ENCODE results near the gene TANGO2. TPM values are rescaled to one million over a fixed set of nuclear protein-coding genes. Genes with fewer than 3 reads are reported as not detected.

The TANGO2 gene
- total RNA-seq, 4 donors from 2014 or later: 31.7 to 56.7 (median 39.0) TPM

DNA sequence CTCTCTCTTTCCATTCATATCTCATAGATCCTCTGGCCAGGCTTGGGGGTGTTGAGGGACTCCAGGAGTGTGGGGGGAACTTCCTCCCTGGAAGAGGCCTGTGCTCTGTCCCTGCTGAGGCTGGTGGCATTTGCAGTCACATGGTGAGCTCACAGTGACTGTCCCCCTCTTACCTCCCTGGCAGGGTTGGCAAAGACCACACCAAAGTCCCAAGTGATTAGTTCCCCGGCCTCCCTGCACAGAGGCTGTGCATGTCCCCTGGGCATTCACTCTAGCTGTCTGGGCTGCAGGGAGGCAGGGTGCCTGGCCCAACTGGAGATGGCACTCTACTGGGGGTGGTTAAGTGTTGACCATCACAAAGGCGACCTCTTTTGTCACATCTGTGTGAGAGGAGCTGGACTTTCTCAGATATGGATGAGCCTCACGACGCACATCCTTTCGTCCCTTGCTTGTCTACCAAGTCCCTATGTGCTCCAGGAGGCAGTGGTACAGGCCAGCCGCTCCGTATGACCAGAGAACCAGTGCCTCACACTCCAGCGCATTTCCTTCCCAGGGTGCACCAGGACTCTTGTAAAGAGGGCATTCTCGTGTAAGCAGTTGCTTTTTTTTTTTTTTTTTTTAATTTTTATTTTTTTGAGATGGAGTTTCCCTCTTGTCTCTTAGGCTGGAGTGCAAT lies 8.8 kb downstream of the TANGO2 start:
- no peak for DNase-seq (ENCODE audit: low spot score in 2 of 2)
- H3K9me3 ChIP-seq: no peaks in the 10 kb centered on the region
- no peaks in the 10 kb centered on the region for H3K27me3 ChIP-seq
- WGBS, 2 donors: 89% methylated on average over 8 to 9 of the region's 9 CpGs
- H3K27ac ChIP-seq: no peak overlapping the region
- H3K36me3 ChIP-seq: peaks cover 0 to 10% (median 0%) of the 10 kb centered on the region in 3 donors
- TF ChIP-seq EP300 (IDR thresholded peaks at IDR 0.05) (no peak), POLR2A (IDR thresholded peaks at IDR 0.05) (no peak)
- TF ChIP-seq, protein P1, sequence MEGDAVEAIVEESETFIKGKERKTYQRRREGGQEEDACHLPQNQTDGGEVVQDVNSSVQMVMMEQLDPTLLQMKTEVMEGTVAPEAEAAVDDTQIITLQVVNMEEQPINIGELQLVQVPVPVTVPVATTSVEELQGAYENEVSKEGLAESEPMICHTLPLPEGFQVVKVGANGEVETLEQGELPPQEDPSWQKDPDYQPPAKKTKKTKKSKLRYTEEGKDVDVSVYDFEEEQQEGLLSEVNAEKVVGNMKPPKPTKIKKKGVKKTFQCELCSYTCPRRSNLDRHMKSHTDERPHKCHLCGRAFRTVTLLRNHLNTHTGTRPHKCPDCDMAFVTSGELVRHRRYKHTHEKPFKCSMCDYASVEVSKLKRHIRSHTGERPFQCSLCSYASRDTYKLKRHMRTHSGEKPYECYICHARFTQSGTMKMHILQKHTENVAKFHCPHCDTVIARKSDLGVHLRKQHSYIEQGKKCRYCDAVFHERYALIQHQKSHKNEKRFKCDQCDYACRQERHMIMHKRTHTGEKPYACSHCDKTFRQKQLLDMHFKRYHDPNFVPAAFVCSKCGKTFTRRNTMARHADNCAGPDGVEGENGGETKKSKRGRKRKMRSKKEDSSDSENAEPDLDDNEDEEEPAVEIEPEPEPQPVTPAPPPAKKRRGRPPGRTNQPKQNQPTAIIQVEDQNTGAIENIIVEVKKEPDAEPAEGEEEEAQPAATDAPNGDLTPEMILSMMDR (IDR thresholded peaks at IDR 0.05): no peak
- no peak overlapping the region for H3K4me3 ChIP-seq
- H3K4me1 ChIP-seq: peaks cover 0 to 43% (median 9%) of the 10 kb centered on the region in 4 donors

DNA sequence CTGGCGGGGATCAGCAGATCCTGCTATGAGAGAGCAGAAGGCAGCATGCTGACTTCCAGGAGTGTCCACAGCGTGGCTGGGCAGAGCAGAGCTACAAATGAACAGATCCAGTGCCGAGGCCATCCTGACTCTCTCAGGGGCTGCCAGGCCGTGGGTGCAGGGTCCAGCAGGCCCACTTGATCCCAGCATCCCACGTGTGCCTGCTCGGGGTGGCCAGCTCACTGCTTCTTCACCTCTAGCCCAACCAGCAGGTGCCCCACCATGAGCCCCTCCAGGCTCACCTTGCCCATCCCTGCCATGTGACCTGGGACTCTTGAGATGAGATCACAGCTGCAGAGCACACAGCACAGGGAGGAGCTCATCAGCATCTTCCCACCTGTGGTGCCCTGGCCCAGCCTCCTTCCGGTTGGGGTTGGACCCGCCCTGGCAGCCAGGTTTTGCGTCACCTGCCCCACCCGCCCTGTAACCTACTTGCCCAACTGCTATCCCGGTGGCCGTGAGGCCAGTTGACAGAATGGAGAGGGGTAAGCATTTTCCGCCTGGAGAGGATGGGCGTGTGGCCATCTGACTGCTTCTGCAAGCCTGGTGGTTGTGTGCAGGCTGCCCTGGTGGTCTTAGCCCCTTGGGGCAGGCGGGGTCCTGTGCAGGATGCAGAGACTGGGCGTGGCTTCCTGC lies 11.0 kb downstream of the TANGO2 start:
- Histone ChIP-seq H3K9me3 (no peaks in the 10 kb centered on the region), H3K27me3 (no peaks in the 10 kb centered on the region), H3K36me3 (peaks cover 0 to 16% (median 0%) of the 10 kb centered on the region in 3 donors), H3K4me1 (peaks cover 0 to 48% (median 9%) of the 10 kb centered on the region in 4 donors), H3K4me3 (no peak overlapping the region), H3K27ac (no peak overlapping the region)
- TF ChIP-seq POLR2A (IDR thresholded peaks at IDR 0.05): no peak
- TF ChIP-seq, protein P1 (IDR thresholded peaks at IDR 0.05): no peak
- no peak for TF ChIP-seq EP300 (IDR thresholded peaks at IDR 0.05)
- 84 to 93% methylated on average over 7 to 12 of the region's 16 CpGs for WGBS, 2 donors
- DNase-seq (ENCODE audit: low spot score in 2 of 2): no peak

DNA sequence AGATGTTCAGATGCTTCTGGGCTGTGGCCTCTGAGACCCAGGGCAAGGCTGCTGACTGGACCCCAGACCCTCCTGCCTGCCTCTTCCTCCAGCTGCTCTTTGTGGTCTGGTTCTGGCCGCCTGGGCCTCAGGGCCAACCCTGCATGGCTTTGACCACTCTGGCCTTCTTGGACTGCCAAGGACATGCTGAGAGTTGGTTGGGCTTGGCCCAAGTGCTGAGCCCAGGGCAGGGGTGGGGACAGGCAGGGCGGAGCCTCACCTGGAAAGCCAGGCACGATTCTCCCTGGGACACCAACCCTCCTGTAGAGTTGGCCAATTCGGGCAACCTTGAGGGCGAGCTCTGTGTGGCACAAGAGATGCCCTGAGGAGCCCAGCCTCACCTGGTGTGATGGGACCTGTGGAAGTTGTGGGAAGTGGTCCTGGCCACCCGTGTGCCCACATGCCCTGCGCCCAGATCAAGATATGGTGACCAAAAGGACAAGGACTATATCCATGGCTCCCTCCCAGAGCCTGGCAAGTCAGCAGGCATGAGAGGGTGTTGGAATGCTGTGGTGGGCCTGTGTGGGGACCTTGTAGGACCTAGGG lies 11.6 kb downstream of the TANGO2 start:
- Histone ChIP-seq H3K27ac (peak overlapping the region in 1 of 4 donors; percentile 44), H3K36me3 (peaks cover 0 to 23% (median 0%) of the 10 kb centered on the region in 3 donors), H3K4me3 (no peak overlapping the region), H3K4me1 (peaks cover 0 to 48% (median 9%) of the 10 kb centered on the region in 4 donors), H3K9me3 (no peaks in the 10 kb centered on the region), H3K27me3 (no peaks in the 10 kb centered on the region)
- TF ChIP-seq POLR2A (IDR thresholded peaks at IDR 0.05) (no peak), EP300 (IDR thresholded peaks at IDR 0.05) (no peak)
- TF ChIP-seq, protein P1 (IDR thresholded peaks at IDR 0.05): no peak
- WGBS, 2 donors: 95 to 100% methylated on average over 3 of the region's 7 CpGs
- no peak for DNase-seq (ENCODE audit: low spot score in 2 of 2)

DNA sequence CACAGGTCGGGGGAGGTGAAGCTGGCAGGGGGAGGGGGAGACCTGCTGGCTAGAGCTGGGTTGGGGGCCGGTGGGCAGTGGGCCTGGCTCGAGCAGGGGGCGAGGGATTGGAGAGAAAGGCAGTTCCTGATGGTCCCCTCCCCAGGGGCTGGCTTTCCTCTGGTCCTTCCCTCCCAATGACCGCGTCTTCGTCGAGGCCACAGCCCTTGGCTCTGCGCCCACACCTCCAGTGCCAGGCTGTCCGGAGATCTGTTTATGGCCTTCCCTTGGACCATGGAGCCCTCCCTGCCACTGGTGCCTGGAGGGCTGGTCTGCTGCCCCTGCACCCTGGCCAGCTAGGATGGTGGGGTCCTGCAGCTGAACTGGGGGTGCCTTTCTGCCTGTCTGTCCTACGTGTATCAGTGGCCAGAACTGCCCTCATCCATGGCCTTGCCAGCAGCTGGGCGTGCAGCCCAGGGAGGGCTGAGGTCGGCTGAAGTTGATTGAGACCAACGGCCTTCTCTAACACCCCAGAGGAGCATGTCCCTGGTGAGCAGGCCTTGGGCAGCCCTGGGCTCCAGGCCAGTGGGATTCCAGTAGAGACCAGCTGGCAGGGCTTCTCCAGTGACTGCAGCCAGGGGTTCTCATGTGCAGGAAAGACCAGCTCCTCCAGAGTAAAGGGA lies 12.3 kb downstream of the TANGO2 start:
- peaks cover 0 to 30% (median 0%) of the 10 kb centered on the region in 3 donors for H3K36me3 ChIP-seq
- 53% methylated on average over 14 of the region's 14 CpGs; no CpG with 5 or more reads in 1 of the 2 donors for WGBS, 2 donors

More for the DNA sequence above, 12.3 kb downstream of the TANGO2 start:
- Histone ChIP-seq H3K27ac (peak overlapping the region in 2 of 4 donors; percentile 17 to 44), H3K4me1 (peaks cover 0 to 48% (median 9%) of the 10 kb centered on the region in 4 donors), H3K9me3 (no peaks in the 10 kb centered on the region), H3K27me3 (no peaks in the 10 kb centered on the region), H3K4me3 (no peak overlapping the region)
- DNase-seq (ENCODE audit: low spot score in 2 of 2): no peak
- TF ChIP-seq, protein P1 (IDR thresholded peaks at IDR 0.05): no peak
- no peak for TF ChIP-seq EP300 (IDR thresholded peaks at IDR 0.05)
- no peak for TF ChIP-seq POLR2A (IDR thresholded peaks at IDR 0.05)
